ENCODE measurements around the gene C20orf96.
"Not testable (repeated sequence)": the region's sequence is repeated elsewhere in the genome, so short reads cannot be mapped to it uniquely, and the experiment has no call there.

C20orf96 gene

DNA sequence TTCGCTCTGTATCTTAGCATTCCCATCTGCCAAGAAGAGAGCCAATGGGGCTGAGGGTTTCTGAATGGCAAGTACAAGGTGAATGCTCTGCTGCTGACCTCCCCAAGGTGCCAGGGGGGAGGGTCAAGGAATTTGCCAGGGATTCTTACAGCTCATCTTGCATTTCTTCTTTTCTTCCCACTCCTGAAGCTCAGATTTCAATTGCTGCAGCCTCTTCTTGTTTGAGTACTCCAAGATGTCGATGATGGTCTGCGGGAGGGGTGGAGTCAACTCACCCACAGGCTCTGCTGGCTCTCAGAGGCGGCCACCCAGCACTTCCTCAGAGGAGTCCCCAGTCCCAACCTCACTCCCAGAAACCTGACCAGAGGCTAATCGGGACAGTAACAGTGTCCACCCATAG is 12.4 kb downstream of the C20orf96 start:
- DNase-seq, result no peak

DNA sequence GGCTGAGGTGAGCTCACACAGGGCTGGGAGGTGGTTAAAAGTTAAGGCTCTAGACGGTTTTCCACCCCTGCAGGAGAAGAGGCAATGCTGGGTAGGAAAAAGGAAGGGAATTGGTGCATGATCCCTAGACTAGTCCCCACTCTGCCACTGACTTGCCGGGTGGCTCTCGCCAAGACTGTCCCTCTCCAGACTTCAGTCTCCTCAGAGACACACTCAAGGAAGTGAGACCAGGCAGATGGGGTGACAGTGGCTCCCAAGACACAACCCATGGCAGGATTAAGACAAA is 13.1 kb downstream of the C20orf96 start:
- DNase-seq, result no peak

DNA sequence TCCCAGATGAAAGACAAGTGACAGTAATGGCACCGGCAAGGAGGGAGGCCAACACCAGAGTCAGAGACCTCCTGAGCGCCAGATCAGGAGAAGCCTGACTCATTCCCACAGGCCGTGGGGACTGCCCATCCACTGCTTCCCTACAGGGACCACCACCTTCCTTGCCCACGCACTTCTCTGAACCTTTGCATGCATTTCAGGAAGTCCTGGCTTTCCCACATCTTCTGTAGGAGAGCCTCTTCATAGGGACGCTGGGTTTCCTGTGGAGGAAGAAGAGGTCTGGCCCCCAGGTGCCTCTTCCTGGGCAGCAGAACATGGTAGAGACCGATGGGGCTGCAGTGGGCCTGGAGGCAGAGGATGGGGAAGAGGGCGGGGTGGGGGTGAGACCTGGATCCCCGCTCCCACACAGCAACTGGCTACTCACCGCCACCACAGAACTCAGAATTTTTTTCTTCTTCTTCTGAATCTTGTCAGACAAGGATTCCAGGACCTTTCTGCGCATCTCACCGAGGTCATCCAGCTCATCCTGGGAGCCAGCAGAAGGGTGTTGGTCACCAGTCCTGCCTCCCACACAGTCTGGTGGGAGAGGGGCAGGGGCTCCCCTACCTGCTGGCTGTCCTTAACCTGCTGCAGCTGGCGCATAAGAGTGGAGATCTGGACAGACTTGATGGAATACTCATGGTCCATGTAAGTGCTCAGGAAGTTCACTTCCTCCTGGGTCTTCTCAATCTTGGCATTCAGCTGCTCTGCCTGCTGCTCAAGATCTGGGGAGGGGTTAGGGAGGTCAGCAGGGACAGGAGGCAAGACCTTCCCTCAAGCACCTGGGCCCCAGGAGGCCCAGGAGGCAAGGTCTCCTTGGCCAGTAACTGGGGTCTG is 13.7 kb downstream of the C20orf96 start:
- no peak for DNase-seq

DNA sequence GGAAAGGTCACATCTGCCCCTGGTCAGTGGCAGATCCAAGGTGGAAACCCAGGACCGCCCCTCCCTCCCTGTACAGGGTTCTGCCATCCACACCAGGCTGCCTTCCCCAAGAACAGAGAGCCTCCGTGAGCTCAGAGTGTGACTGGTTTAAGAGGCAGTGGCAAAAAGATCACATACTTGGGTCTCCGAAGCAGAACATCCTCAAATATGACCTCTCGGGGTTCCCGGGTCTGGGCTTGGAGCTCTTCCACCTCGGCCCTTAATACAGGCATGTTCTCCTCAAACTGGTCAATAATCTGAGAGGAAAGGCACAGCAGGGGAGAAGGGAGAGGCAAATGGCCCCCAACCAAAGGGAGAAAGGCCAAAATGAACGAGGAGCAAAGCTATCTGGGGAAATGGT is 14.8 kb downstream of the C20orf96 start:
- no peak for DNase-seq

DNA sequence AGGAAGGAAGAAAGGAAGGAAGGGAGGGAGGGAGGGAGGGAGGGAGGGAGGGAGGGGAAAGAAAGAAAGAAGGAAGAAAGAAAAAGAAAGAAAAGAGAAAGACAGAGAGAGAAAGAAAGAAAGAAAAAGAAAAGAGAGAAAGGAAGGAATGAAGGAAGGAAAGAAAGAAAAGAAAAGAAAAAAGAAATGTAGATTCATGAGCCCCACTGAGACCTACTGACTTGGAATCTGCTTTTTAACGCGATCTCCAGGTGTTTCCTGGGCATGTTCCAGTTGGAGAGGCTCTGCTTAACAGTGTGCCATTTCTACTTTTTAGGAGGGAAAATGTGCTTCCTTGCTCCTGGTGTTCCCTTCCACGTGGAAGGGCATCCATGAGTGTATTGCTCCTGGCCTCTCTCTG is 16.7 kb downstream of the C20orf96 start:
- no peak for DNase-seq

DNA sequence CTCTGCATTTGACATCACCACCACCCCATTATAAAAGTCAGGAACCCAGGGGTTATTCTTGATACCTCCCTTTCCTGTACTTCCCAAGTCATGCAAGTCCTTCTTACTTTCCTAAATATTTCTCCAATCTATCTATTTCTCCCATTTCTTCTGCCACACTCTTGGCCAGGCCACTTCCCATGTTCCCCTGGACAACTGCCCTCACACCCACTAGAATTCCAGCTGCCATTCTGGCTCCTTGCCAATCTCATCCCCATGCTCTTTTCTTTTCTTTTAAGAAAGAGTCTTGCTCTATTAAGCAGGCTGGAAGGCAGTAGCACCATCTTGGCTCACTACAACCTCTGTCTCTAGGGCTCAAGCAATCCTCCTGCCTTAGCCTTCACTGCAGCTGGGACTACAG is 17.8 kb downstream of the C20orf96 start:
- no peak for DNase-seq

DNA sequence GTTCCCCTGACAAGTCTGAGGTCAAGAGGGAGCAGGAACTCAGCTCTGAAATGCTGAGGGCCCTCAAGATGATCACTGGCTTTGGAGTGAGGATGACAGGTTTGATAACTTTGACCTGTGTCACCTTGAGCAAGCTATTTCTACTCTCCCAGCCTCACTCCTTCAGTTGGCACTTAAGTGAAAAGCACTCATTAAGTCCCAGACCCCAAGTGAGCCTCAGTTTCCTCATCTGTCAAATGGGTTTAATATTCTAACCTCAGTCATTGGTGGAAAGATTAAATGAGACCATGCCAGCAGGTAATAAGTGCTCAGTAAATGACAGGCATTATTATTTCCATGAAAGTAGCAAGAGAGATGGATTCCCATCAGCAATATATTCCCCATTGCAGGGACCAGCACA is 19.0 kb downstream of the C20orf96 start:
- no peak for DNase-seq

DNA sequence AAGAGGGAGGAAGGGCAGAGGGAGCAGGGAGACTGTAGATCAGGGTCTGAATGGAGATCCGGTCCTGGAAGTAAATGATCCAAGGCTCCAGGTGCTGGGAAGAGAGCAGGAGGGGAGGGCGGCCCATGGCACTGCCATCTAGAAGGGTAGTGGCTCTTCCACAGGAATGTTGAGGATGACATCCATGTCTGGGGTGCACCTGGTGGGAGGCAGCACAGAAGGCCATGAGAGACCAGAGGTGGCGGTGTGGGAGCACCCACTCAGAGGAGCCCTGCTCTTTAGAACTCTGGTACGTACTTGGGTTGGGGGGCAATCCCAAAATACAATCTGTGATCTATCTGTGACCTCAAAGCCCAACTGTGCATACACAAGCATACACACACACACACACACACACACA is 19.5 kb downstream of the C20orf96 start:
- DNase-seq, result no peak

DNA sequence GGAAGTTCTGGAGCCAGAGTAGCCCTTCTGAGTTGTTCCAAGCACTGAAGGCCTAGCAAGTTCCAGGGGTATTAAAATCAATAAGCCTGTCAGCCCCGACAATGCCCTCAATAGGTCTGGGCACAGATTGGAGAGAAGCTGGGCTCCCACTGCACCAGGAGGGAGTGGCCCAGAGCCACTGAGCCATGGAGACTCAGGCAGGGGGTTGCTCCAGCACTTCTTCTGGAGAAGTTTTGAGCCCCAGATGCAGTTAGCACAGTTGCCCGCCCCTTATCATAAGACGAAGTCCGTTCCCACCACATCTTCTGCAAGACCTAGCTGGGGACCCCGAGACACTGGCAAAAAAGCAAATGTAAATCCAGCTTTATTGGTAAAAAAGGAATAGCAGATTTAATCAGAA is 20.0 kb downstream of the C20orf96 start:
- no peak for DNase-seq

DNA sequence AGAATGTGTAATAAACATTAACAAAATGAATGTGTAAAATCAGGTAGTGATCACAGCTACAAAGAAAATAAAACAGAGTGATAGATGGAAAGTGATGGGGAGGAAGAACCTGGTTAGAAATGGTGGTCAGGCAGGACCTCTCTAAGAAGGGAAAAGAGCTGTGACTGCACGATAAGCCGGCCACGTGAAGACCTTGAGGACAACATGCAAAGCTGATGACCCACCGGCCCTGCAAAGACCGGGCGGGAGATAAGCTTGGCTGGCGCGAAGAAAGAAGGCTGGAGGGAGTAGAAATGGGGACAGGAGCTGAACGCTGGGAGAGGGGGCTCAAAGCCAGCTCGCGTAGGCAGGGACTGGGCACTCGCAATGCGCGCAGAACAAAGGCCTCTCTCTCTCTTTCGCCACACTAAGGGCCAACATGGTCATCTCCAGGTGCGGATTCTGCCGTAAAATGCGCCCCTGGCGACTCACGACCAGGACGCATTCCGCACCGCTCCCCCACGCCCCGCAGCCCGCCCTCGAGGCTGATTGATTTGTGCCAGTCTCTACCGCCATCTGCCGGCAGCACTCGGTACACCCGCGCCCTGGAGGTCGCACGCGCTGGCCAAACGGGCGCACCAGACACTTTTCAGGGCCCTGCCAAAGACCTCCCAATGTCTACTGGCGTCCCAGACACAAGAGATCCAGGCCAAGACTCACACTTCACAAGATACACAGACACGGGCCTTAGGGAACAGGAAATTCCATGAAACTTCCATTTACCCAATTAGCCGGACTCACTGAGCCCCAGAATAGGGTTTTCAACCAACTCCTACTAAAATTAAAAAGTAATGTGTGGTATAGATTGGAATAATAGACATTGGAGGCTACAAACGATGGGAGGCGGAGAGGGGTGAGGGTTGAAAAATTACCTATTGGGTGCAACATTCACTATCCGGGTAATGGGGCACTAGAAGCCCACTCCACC is 23.7 kb downstream of the C20orf96 start:
- DNase-seq, result peak; percentile 86

DNA sequence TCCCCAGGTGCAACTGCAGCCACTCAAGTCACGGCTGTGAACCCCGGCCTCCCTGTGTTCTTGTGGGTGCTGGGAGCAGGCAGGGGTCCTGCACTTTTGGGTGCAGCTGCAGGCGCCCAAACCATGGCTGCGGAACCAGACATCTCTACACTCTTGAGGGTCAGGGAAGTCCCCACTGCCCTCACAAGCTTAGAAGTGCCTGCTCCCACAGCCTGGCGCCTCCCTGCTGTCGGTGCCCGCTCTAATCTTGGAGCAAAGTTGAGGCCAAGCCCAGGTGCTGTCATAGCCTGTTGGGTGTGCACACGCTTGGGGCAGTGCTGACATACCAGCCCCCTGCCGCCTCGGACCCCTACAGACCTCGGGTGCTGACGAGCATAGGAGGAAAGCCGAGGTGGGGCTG is 26.8 kb downstream of the C20orf96 start:
- no peak for DNase-seq

DNA sequence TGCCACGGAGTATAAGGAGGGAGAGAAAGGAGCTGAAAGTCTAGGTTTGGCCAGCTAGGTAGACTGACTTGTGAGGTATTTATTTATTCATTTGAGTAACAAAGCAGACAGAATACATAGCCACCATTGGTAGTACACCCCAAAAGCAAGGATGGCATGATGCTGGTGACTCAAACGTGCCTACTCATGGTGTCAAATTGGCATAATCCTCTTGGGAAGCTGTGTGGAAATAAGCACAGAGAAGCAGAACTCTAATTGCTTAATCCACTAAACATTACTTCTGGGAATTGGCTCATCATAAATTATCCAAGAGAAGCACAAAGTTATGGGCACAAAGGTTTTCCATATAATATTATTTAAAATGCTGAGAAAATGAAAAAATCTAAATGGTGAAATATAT is 30.6 kb downstream of the C20orf96 start:
- DNase-seq, result no peak

DNA sequence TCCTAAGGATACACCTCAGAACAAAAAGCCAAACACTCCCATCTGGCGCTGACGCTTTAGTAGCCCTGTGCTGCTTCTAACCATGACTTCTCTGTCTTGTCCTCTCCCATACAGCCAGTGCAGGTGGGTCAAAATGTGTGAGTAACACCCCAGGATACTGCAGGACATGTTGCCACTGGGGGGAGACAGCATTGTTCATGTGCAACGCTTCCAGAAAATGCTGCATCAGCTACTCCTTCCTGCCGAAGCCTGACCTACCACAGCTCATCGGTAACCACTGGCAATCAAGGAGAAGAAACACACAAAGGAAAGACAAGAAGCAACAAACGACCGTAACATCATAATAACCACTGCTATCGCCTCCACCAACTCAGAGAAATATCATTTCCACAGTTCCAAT is 31.6 kb downstream of the C20orf96 start:
- DNase-seq, result no peak

DNA sequence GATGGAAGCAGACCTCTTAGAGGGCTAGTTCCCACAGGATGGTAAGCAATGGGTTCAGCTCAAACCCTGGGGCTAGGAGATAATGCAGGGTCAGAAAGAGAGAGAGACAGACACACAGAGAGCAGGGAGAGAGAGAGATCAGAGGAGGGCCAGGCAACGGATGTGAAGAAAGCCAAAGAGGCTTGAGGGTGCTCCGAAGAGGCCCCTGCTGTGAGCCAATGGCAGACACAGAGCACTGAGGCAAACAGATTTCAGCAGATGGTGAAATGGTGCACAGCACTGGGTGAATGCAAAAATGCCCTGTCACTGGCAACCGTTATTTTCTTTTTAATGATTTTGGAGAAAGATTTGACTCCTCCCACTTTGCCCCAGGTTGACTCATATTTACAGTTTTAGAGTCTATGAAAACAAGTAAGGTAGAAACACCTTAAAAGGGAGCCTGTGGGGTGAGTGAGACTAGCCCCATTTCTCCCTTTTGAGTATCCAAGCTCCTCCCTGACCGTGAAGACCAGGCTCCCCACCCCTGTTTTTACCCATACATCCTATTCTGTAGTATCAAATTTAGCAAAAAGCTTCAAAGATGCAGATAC is 32.2 kb downstream of the C20orf96 start:
- DNase-seq, result no peak

DNA sequence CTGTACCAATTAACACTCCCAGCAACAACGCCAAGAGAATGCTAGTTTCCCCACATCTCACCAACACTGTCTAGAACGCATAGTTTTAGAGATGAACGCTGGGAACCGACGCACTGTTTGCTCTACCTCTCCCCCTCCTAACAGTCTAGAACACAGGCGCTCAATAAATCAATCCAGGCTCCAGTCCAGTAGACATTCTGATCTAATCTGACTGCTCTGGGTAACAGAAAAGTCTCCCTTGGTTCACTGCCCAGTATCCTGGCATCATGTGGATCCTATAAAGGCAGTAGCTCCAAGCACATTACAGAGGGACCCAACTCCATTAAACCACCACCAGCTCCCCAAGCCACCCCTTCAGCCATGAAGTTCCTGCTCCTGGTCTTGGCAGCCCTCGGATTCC is 33.1 kb downstream of the C20orf96 start, which contains the start of gene DEFB132:
TSS of gene DEFB132 (plus strand) at position 306 of the 400 bp plus-strand sequence. CDS start at position 361, 55 bp downstream.
- no peak for DNase-seq

DNA sequence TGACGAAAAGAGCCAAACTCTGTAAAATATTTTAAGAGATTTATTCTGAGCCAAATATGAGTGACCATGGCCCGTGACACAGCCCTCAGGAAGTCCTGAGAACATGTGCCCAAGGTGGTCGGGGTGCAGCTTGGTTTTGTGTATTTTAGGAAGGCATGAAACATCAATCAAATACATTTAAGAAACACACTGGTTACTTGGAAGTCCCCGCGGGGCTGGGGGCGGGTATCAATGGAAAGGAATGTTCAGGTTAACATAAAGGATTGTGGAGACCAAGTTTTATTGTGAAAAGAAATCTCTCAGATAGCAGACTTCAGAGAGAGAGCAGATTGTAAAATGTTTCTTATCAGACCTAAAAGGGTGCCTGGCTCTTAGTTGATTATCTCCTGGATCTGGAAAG is 37.1 kb downstream of the C20orf96 start:
- DNase-seq, result not testable (repeated sequence)

DNA sequence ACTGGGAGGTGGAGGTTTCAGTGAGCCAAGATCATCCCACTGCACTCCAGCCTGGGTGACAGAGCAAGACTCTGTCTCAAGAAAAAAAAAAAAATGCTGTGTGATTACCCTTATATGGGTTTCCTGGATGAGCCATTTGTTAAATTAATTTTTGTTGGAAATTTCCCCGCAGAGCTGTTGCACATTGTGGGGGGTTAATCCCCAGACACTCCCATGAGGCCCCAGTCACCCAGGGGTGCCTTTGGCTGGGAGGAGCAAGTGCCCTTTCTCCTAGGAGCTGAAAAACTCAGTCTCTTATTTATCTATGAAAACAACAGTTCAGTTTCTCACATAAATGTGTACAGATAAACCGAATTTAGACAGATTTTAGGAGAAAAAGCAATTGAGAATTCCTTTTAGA is 37.7 kb downstream of the C20orf96 start:
- no peak for DNase-seq

DNA sequence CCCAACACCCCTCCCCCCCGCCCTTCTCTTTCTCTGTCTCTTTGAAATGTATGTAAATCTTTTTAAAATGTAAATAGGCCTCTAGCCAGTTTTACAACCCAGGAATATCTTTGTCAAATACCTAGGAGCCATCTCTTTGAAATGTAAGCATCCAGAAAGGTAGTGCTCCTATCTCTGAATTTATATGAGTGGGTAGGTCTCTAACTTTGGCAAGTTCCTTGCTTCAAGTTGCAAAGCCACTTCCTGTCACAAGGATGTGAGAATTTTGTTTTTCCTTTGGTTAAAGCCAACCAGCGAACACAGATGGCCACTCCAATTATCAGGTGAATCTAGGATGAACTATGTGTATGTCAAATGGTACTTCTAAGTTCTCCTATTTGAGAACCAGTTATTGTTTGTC is 39.2 kb downstream of the C20orf96 start:
- DNase-seq, result no peak

DNA sequence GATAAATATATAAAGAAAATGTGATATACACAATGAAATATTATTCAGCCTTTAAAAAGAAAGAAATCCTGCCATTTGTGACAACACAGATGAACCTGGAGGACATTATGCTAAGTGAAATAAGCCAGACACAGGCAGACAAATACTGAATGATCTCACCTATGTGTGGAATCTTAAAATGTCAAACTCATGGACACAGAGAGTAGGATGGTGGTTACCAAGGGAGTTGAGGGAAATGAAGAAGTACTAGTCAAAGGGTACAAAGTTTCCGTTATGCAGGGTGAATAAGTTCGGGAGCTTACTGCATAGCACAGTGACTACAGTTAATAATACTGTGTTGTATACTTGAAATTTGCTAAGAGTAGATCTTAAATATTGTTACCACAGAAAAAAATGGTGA is 47.6 kb downstream of the C20orf96 start:
- DNase-seq, result no peak

DNA sequence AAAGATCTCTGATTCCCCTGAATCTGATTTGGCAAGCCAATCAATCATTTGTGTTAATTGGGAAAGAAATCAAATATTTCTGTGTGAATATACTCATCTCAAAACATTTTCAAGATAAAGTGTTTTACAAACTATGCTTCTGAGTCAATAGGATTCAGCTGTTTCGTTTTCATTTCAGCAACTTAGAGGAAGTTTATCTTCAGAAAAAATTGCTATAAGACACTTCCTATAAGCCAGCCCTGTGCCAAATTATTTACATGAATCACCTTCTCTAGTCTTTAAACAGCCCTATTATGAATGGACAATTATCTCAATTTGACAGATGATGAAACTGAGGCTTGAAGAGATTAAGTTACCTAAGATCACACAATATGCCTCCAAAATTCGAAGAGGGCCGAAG is 52.6 kb downstream of the C20orf96 start:
- no peak for DNase-seq

DNA sequence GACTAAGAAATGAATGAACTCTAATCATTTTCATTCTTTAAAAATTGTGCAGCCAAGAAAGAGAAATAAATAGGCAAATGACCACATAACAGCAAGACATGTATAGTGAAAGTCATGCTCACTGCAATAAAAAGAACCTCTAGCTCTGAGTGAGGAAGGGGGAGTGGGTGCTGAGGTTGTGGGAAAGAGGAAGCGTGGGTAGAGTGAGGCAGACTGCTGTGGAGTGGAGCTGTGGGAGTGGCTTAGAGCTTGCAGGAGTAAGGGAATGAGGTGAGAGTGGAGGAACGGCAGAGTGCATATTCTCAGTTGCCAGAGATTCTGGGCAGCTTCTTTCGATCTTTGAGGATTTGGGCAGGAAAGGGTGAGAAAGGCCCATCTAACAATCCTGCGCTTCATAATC is 53.1 kb downstream of the C20orf96 start:
- DNase-seq, result no peak

DNA sequence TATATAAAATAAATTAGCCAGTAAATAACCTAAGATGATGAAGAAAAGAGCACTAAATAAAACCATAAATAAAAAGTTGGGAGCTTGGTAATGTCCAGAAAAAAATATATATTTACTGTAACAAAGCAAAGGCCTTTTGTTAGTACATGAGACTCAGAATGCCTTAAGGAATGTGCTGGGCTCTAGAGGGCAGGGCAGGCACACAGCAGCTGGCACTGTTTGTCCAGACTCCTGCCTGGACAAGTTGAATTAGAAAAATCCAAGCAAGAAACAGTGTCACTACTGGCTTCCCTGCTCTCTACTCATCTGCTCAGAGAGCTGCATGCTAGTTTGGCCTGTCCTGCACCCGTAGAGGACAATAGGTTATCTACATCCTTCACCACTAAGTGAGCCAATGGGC is 54.7 kb downstream of the C20orf96 start:
- no peak for DNase-seq

DNA sequence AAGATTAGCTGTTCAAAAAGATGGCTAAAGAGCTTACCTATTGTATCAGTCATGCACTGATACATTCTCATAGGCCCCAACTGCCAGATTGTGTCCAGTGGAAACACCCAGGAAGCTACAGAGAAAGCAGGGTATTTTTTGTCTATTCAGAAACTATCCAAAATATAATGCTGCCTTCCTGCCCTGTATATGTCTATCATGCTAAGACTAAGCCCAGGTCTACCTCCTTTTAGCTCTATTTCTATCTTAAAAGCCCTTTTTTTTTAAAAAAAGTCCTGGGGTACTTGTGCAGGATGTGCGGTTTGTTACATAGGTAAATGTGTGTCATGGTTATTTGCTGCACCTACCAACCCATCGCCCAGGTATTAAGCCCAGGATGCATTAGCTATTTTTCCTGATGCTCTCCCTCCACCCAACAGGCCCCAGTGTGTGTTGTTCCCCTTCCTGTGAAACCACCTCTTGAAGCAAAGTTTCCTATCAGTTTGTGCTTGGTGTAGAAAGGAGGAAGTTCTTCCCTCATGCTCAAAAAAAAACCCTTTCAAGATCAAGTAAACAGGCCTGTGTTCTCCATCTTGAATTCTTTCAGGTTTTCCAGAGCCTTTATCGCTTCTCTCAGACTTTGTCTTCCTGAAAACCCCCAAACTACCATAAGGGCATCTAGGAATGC is 63.0 kb downstream of the C20orf96 start:
- DNase-seq, result no peak
